HEK293 (cell line): ENCODE measurements around the gene BCL11B.
A peak's percentile ranks its signal among the peaks of the same experiment; 100 is the strongest.

ENCODE experiments used
- CTCF ChIP-seq: fragments of 450-650 bp; formaldehyde crosslinking; IDR thresholded peaks from 2 replicates; pipeline ENCODE4 v1.5.1; 2016; ENCODE audit warnings: missing biosample characterization, missing genetic modification characterization
- PRDM10 ChIP-seq: fragments of 450-650 bp; formaldehyde crosslinking; IDR thresholded peaks from 2 replicates; pipeline ENCODE4 v1.5.1; 2016; ENCODE audit warnings: missing biosample characterization, missing genetic modification characterization
- REST ChIP-seq: fragments of 450-650 bp; formaldehyde crosslinking; IDR thresholded peaks from 2 replicates; pipeline ENCODE4 v1.5.1; 2016; ENCODE audit warnings: missing biosample characterization, missing genetic modification characterization
- SETDB1 ChIP-seq: IDR thresholded peaks from one replicate; pipeline ENCODE4 v1.6.1; 2017; ENCODE audit warnings: mild to moderate bottlenecking, low read length, moderate library complexity, mixed read lengths; ENCODE audit not compliant: insufficient read length
- ZFHX2 ChIP-seq: fragments of 450-650 bp; formaldehyde crosslinking; conservative IDR thresholded peaks from 2 replicates; pipeline ENCODE4 v1.5.1; 2016; ENCODE audit warnings: missing biosample characterization, missing genetic modification characterization
- ZIC2 ChIP-seq: fragments of 450-650 bp; formaldehyde crosslinking; IDR thresholded peaks from 2 replicates; pipeline ENCODE4 v1.5.1; 2016; ENCODE audit warnings: missing biosample characterization, missing genetic modification characterization
- ZNF112 ChIP-seq: fragments of 450-650 bp; formaldehyde crosslinking; IDR thresholded peaks from 2 replicates; pipeline ENCODE4 v1.5.0; 2017; ENCODE audit warnings: missing biosample characterization, missing genetic modification characterization
- ZNF157 ChIP-seq: fragments of 450-650 bp; formaldehyde crosslinking; IDR thresholded peaks from 2 replicates; pipeline ENCODE4 v1.5.1; 2016; ENCODE audit warnings: missing biosample characterization, missing genetic modification characterization
- ZNF202 ChIP-seq: fragments of 450-650 bp; formaldehyde crosslinking; IDR thresholded peaks from 2 replicates; pipeline ENCODE4 v1.5.1; 2016; ENCODE audit warnings: missing biosample characterization, missing genetic modification characterization, borderline replicate concordance
- ZNF292 ChIP-seq: fragments of 450-650 bp; formaldehyde crosslinking; IDR thresholded peaks from 2 replicates; pipeline ENCODE4 v1.5.1; 2016; ENCODE audit warnings: low read depth, missing biosample characterization, missing genetic modification characterization, borderline replicate concordance
- ZNF341 ChIP-seq: fragments of 450-650 bp; formaldehyde crosslinking; IDR thresholded peaks from 2 replicates; pipeline ENCODE4; 2016; ENCODE audit warnings: low read depth, missing biosample characterization, missing genetic modification characterization
- ZNF423 ChIP-seq: fragments of 450-650 bp; formaldehyde crosslinking; IDR thresholded peaks from 2 replicates; pipeline ENCODE4 v1.5.1; 2016; ENCODE audit warnings: missing biosample characterization, missing genetic modification characterization
- ZNF561 ChIP-seq: fragments of 450-650 bp; IDR thresholded peaks from 2 replicates; pipeline ENCODE4 v1.5.1; 2018; ENCODE audit warnings: missing biosample characterization, missing genetic modification characterization, borderline replicate concordance
- ZNF692 ChIP-seq: fragments of 450-650 bp; formaldehyde crosslinking; IDR thresholded peaks from 2 replicates; pipeline ENCODE4 v1.5.1; 2016; ENCODE audit warnings: missing biosample characterization, missing genetic modification characterization
- ZNF704 ChIP-seq: fragments of 450-650 bp; formaldehyde crosslinking; IDR thresholded peaks from 2 replicates; pipeline ENCODE4 v1.5.1; 2016; ENCODE audit warnings: missing biosample characterization, missing genetic modification characterization
- ZNF76 ChIP-seq: fragments of 450-650 bp; formaldehyde crosslinking; IDR thresholded peaks from 2 replicates; pipeline ENCODE4; 2016; ENCODE audit warnings: low read depth, missing biosample characterization, missing genetic modification characterization, borderline replicate concordance

The BCL11B gene

GRCh38 chr14:99252940-99253868 lies 18.8 kb downstream of the BCL11B start (continued):
- TF ChIP-seq PRDM10 (peak; percentile 50), SETDB1 (peak; percentile 22), CTCF (tag by site-specific recombination) (no peak), ZIC2 (tag by site-specific recombination) (peak; percentile 76), ZNF561 (tag by site-specific recombination) (0 out of 2 replicates have a peak, but pooled peaks have one; percentile 48), REST (tag by site-specific recombination) (no peak), ZNF157 (no peak), ZNF423 (peak; percentile 71), ZNF76 (tag by site-specific recombination) (peak; percentile 39; the same call in 1 of the 2 replicates), ZFHX2 (tag by site-specific recombination) (peak; percentile 57), ZNF112 (tag by site-specific recombination) (no peak), ZNF704 (tag by site-specific recombination) (no peak), ZNF692 (peak; percentile 56), ZNF202 (no peak), ZNF292 (tag by site-specific recombination) (no peak), ZNF341 (tag by site-specific recombination) (peak; percentile 78)
